ENCODE data around the gene MMP24OS.
"Not testable (repeated sequence)": the region's sequence is repeated elsewhere in the genome, so short reads cannot be mapped to it uniquely, and the experiment has no call there.

Gene MMP24OS

DNA sequence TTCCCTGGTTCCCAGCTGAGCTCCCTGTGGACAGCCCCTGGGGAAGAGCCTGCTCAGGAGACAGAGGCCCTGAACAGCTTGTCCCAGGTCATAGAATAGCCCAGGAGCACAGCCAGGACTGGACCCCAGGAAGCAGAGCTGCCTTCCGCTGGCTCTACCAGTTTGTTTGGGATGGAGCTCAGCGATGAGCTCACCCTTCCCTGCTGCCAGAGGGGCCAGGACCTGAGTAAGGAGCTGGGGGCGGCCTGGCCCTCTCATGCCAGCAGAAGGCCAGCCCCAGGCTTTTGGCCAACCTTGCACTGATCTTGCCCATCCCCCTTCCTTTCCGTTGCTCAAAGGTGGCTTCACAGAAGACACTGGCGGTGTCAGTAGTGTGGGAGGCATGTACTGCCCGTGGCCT, 17.5 kb downstream of the MMP24OS start:
- no peak for TF ChIP-seq ZFX (IDR thresholded peaks at IDR 0.05)
- TF ChIP-seq, protein P1, sequence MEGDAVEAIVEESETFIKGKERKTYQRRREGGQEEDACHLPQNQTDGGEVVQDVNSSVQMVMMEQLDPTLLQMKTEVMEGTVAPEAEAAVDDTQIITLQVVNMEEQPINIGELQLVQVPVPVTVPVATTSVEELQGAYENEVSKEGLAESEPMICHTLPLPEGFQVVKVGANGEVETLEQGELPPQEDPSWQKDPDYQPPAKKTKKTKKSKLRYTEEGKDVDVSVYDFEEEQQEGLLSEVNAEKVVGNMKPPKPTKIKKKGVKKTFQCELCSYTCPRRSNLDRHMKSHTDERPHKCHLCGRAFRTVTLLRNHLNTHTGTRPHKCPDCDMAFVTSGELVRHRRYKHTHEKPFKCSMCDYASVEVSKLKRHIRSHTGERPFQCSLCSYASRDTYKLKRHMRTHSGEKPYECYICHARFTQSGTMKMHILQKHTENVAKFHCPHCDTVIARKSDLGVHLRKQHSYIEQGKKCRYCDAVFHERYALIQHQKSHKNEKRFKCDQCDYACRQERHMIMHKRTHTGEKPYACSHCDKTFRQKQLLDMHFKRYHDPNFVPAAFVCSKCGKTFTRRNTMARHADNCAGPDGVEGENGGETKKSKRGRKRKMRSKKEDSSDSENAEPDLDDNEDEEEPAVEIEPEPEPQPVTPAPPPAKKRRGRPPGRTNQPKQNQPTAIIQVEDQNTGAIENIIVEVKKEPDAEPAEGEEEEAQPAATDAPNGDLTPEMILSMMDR (conservative IDR thresholded peaks at IDR 0.05), result no peak
- H3K27ac ChIP-seq, result no peak overlapping the region

- no peak for TF ChIP-seq ZFX (IDR thresholded peaks at IDR 0.05)
- TF ChIP-seq, protein P1 (conservative IDR thresholded peaks at IDR 0.05), result no peak
- peak overlapping the region; percentile 18; the same call in 1 of the 2 replicates for H3K27ac ChIP-seq
These were observed 20.6 kb downstream of the MMP24OS start for GRCh38 chr20:35257175-35257909.

GRCh38 chr20:35254448-35254999, 23.4 kb downstream of the MMP24OS start:
- TF ChIP-seq, protein P1 (conservative IDR thresholded peaks at IDR 0.05), result no peak
- no peak for TF ChIP-seq ZFX (IDR thresholded peaks at IDR 0.05)
- no peak overlapping the region for H3K27ac ChIP-seq

DNA sequence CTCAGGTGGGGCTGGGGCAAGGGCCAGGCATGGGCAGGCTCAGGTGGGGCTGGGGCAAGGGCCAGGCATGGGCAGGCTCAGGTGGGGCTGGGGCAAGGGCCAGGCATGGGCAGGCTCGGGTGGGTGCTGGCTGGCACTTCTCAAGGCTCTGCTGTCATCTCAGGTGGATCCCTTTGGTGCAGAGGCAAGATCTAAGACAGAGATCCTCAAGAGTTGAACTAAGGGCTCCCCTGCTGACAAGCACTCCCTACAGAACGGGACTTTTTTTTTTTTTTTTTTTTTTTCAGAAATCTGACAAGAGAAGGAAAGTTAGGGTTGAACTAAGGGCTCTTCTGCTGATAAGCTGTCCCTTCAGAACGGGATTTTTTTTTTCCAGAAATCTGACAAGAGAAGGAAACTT, 24.9 kb downstream of the MMP24OS start:
- no peak overlapping the region for H3K27ac ChIP-seq
- TF ChIP-seq ZFX (IDR thresholded peaks at IDR 0.05), result no peak
- TF ChIP-seq, protein P1 (conservative IDR thresholded peaks at IDR 0.05), result no peak

- H3K27ac ChIP-seq, result not testable (repeated sequence)
These were observed 25.3 kb downstream of the MMP24OS start for GRCh38 chr20:35252598-35252997.

DNA sequence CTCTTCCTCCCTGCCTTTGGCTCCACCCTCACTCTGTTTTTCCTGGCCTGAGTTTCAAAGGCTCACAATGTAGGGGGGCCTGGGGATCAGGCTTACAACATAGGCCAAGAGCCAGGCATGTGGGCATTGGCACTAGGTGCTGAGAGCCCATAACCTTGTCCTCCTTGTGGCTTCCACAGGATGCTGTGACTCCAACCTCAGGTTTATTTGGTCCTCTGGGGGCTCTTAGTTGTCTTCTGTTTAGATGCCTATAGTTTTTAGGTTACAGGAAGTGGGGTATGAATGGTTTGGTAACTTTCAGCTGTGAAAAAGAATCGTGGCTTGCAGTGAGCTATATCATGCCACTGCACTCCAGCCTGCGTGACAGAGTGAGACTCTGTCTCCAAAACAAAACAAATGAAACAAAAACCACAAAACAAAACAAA, 25.9 kb downstream of the MMP24OS start:
- no peak overlapping the region for H3K27ac ChIP-seq
- TF ChIP-seq, protein P1 (conservative IDR thresholded peaks at IDR 0.05), result no peak
- no peak for TF ChIP-seq ZFX (IDR thresholded peaks at IDR 0.05)

DNA sequence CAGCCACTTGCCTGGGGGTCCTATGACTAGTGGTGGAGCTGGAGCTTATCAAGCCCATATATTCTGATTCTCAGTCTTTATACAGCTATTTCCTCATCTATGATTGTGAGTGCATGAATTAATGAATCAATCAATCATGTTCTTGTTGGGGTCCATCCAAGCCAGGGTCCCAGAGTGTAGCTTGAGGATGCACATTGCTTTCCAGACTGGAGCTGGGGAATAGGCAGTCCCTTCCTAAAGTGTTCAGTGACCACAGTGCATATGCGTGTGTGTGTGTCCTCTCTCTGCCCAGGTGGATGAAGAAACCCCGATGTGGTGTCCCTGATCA, 26.3 kb downstream of the MMP24OS start:
- H3K27ac ChIP-seq, result no peak overlapping the region
- TF ChIP-seq ZFX (IDR thresholded peaks at IDR 0.05), result no peak
- TF ChIP-seq, protein P1 (conservative IDR thresholded peaks at IDR 0.05), result no peak

Measured in C4-2B (cell line).